ENCODE data around the gene CRNN.

CRNN gene

DNA sequence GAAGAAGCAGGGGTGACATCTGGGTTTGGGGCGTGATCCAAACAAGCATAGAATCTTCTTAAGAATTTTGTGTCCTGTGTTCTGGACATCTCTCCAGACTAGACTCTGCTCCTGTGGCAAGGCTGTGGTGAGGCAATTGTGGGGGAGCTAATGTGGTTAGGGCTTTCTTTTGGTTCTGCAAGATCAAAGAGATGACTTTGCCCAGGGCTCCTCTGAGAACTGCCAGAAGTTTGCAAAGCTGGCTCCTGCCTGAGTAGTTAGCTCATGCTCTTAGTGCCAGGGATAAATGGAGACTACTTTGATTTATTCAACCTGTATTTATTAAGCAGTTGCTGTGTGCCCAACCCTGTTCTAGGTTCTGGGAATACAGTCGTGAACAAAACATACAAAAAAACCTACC, 34.0 kb upstream of the CRNN start:
- no peak overlapping the region for H3K4me3 Mint-ChIP-seq
- no peak overlapping the region for H3K27ac Mint-ChIP-seq
- TF ChIP-seq CTCF (IDR thresholded peaks at IDR 0.05; ENCODE audit: unreplicated experiment in 3 of 3), result no peak
- H3K4me1 Mint-ChIP-seq, result no peaks in the 10 kb centered on the region
- H3K36me3 Mint-ChIP-seq (ENCODE audit: low read depth), result no peaks in the 10 kb centered on the region
- H3K27me3 Mint-ChIP-seq (ENCODE audit: low read depth), result no peaks in the 10 kb centered on the region
- peaks cover 24% of the 10 kb centered on the region for H3K9me3 Mint-ChIP-seq

- no peaks in the 10 kb centered on the region for H3K4me1 Mint-ChIP-seq
- no peaks in the 10 kb centered on the region for H3K27me3 Mint-ChIP-seq (ENCODE audit: low read depth)
- H3K9me3 Mint-ChIP-seq, result peaks cover 26% of the 10 kb centered on the region
- TF ChIP-seq CTCF (IDR thresholded peaks at IDR 0.05; ENCODE audit: unreplicated experiment in 3 of 3), result no peak
- H3K36me3 Mint-ChIP-seq (ENCODE audit: low read depth), result no peaks in the 10 kb centered on the region
- no peak overlapping the region for H3K27ac Mint-ChIP-seq
- no peak overlapping the region for H3K4me3 Mint-ChIP-seq
Observed at GRCh38 chr1:152447484-152447883, 33.4 kb upstream of the CRNN start.

GRCh38 chr1:152444045-152444444, 30.0 kb upstream of the CRNN start:
- no peak overlapping the region for H3K27ac Mint-ChIP-seq
- peaks cover 35% of the 10 kb centered on the region for H3K9me3 Mint-ChIP-seq
- H3K36me3 Mint-ChIP-seq (ENCODE audit: low read depth), result no peaks in the 10 kb centered on the region
- no peaks in the 10 kb centered on the region for H3K4me1 Mint-ChIP-seq
- TF ChIP-seq CTCF (IDR thresholded peaks at IDR 0.05; ENCODE audit: unreplicated experiment in 3 of 3), result no peak
- H3K4me3 Mint-ChIP-seq, result no peak overlapping the region
- H3K27me3 Mint-ChIP-seq (ENCODE audit: low read depth), result no peaks in the 10 kb centered on the region

DNA sequence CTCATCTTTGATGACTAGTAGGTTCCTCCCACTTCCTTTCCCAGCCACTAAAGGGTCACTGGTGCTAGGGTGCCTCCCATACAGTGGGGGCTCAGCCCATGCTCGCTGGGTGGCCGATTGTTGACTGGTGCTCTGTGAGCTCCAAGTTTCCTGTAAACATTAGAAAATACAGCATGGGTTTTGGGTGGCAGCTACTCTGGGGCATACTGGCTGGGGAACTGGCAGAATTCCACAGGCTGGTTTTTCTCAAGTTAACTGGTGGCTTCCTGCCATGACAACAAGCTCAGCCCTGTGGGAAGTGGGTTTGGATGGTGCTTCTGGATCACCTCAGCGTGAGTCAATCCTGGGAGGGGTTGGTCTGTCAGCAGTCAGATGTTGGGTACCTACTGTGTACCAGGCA, 28.7 kb upstream of the CRNN start:
- no peak overlapping the region for H3K27ac Mint-ChIP-seq
- peaks cover 42% of the 10 kb centered on the region for H3K9me3 Mint-ChIP-seq
- TF ChIP-seq CTCF (IDR thresholded peaks at IDR 0.05; ENCODE audit: unreplicated experiment in 3 of 3), result no peak
- H3K4me3 Mint-ChIP-seq, result no peak overlapping the region
- H3K4me1 Mint-ChIP-seq, result no peaks in the 10 kb centered on the region
- no peaks in the 10 kb centered on the region for H3K27me3 Mint-ChIP-seq (ENCODE audit: low read depth)
- H3K36me3 Mint-ChIP-seq (ENCODE audit: low read depth), result no peaks in the 10 kb centered on the region

- Mint-ChIP-seq H3K27ac (no peak overlapping the region), H3K4me1 (no peaks in the 10 kb centered on the region), H3K27me3 (ENCODE audit: low read depth) (no peaks in the 10 kb centered on the region), H3K9me3 (peaks cover 45% of the 10 kb centered on the region), H3K36me3 (ENCODE audit: low read depth) (no peaks in the 10 kb centered on the region), H3K4me3 (no peak overlapping the region)
- TF ChIP-seq CTCF (IDR thresholded peaks at IDR 0.05; ENCODE audit: unreplicated experiment in 3 of 3), result no peak
Observed at GRCh38 chr1:152442301-152442700, 28.2 kb upstream of the CRNN start.

DNA sequence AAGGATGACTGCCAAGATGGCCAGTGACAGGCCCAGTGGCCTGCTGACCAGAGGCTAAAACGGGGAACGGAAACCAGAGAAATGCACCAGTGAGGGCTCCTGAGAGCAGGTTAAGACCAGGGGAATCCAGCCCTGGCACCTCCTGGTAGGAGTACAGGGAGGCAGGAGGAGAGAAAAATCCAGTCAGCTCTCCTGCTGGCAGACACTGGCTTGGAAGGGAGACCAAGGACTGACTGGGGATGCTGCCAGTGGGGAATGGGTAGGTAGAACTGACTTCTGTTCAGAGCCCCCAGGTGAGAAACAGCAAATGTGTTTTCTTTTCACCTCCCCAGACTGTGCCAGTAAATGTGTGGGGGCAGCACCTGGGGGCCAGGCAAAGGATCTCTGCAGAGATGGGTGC, 27.7 kb upstream of the CRNN start:
- peaks cover 47% of the 10 kb centered on the region for H3K9me3 Mint-ChIP-seq
- no peaks in the 10 kb centered on the region for H3K27me3 Mint-ChIP-seq (ENCODE audit: low read depth)
- no peak overlapping the region for H3K4me3 Mint-ChIP-seq
- no peak for TF ChIP-seq CTCF (IDR thresholded peaks at IDR 0.05; ENCODE audit: unreplicated experiment in 3 of 3)
- H3K36me3 Mint-ChIP-seq (ENCODE audit: low read depth), result no peaks in the 10 kb centered on the region
- H3K4me1 Mint-ChIP-seq, result no peaks in the 10 kb centered on the region
- H3K27ac Mint-ChIP-seq, result no peak overlapping the region
